Activated B cell treated with CpG ODN at 0.5 μM for 24 hours (primary cell): ENCODE results near the gene ID1. TPM values are rescaled to one million over a fixed set of nuclear protein-coding genes. Genes with fewer than 3 reads are reported as not detected.
"Not testable (repeated sequence)": the region's sequence is repeated elsewhere in the genome, so short reads cannot be mapped to it uniquely, and the experiment has no call there.

ENCODE experiments used
- ATAC-seq: fragments of 200-7000 bp; cut with Tn5 transposase; one replicate; pipeline ENCODE4 v1.10.0; 2021; ENCODE audit warnings: low read depth, mild to moderate bottlenecking, moderate library complexity
- CTCF ChIA-PET: fragments of 350-600 bp; sonication (Branson Sonifier 250); formaldehyde crosslinking; loops from one replicate; lab custom pipeline; 2021; ENCODE audit warnings: antibody characterized with exemption; lab: Charles Lee
- POLR2A ChIA-PET: fragments of 350-600 bp; sonication (Branson Sonifier 250); formaldehyde crosslinking; loops from one replicate; lab custom pipeline; 2021; ENCODE audit warnings: antibody characterized with exemption; lab: Charles Lee
- DNase-seq: peaks from one replicate; pipeline ENCODE4 v3.0.0; 2022
- H3K27ac Mint-ChIP-seq: one replicate; pipeline ENCODE4 v1.8.0; 2020; ENCODE audit warnings: mixed read lengths
- H3K27me3 Mint-ChIP-seq: one replicate; pipeline ENCODE4 v1.8.0; 2021; ENCODE audit warnings: mixed read lengths
- H3K36me3 Mint-ChIP-seq: one replicate; pipeline ENCODE4 v1.8.0; 2021; ENCODE audit warnings: low read depth, mixed read lengths
- H3K4me1 Mint-ChIP-seq: one replicate; pipeline ENCODE4 v1.8.0; 2021; ENCODE audit warnings: mixed read lengths
- H3K4me3 Mint-ChIP-seq: one replicate; pipeline ENCODE4 v1.8.0; 2020; ENCODE audit warnings: mild to moderate bottlenecking, mixed read lengths
- H3K9me3 Mint-ChIP-seq: one replicate; pipeline ENCODE4 v1.8.0; 2020; ENCODE audit warnings: mixed read lengths
- CTCF ChIP-seq: fragments of 200-600 bp; IDR thresholded peaks from one replicate; pipeline ENCODE4 v1.8.0; 2022; ENCODE audit warnings: antibody characterized with exemption, mild to moderate bottlenecking
- intact Hi-C: fragments of 100-400 bp; cut with micrococcal nuclease; formaldehyde crosslinking; loops from one replicate; pipeline ENCODE4 v1.15.1; 2024
- total RNA-seq: library from RNA; stranded (reverse); gene quantifications from 2 replicates; pipeline ENCODE4 v1.2.3, GENCODE V29; 2022

The ID1 gene
- total RNA-seq, 1 donor from 2014 or later = 0.60 TPM

GRCh38 chr20:31595654-31596411 is 9.3 kb upstream of the ID1 start:
- POLR2A ChIA-PET = no interaction called here
- Mint-ChIP-seq H3K9me3 (no peaks in the 10 kb centered on the region), H3K4me1 (no peaks in the 10 kb centered on the region), H3K4me3 (no peak overlapping the region), H3K36me3 (no peaks in the 10 kb centered on the region), H3K27me3 (peaks cover 2% of the 10 kb centered on the region), H3K27ac (no peak overlapping the region)
- ATAC-seq (no peak), DNase-seq (no peak)
- CTCF ChIA-PET = no interaction called here
- intact Hi-C loops = no loop called here
- no peak for TF ChIP-seq CTCF

- H3K4me1 Mint-ChIP-seq, H3K4me3 Mint-ChIP-seq, H3K27me3 Mint-ChIP-seq, intact Hi-C loops, DNase-seq, H3K36me3 Mint-ChIP-seq, CTCF ChIA-PET, ATAC-seq, POLR2A ChIA-PET, H3K9me3 Mint-ChIP-seq, H3K27ac Mint-ChIP-seq: not testable (repeated sequence)
Observed at GRCh38 chr20:31596412-31596715, 8.7 kb upstream of the ID1 start.

GRCh38 chr20:31596831-31597480 is 8.1 kb upstream of the ID1 start:
- POLR2A ChIA-PET = no interaction called here
- H3K4me1 Mint-ChIP-seq = no peaks in the 10 kb centered on the region
- DNase-seq = no peak
- TF ChIP-seq CTCF = no peak
- H3K36me3 Mint-ChIP-seq = no peaks in the 10 kb centered on the region
- intact Hi-C loops = no loop called here
- no peaks in the 10 kb centered on the region for H3K9me3 Mint-ChIP-seq
- no peak overlapping the region for H3K27ac Mint-ChIP-seq
- H3K4me3 Mint-ChIP-seq = no peak overlapping the region
- no peak for ATAC-seq
- CTCF ChIA-PET = interaction anchor here (0.5 kb wide), 1 partner anchor 17 kb away, joined by 4 read pairs; no protein-coding TSS in a partner anchor
- H3K27me3 Mint-ChIP-seq = peaks cover 2% of the 10 kb centered on the region

GRCh38 chr20:31597481-31597855 is 7.6 kb upstream of the ID1 start:
- Mint-ChIP-seq H3K36me3 (no peaks in the 10 kb centered on the region), H3K27ac (no peak overlapping the region), H3K9me3 (no peaks in the 10 kb centered on the region), H3K4me3 (no peak overlapping the region), H3K27me3 (peaks cover 4% of the 10 kb centered on the region), H3K4me1 (peaks cover under 1% of the 10 kb centered on the region)
- TF ChIP-seq CTCF = no peak
- DNase-seq = no peak
- POLR2A ChIA-PET = interaction anchor here (0.7 kb wide), 1 partner anchor 126 kb away, joined by 6 read pairs; no protein-coding TSS in a partner anchor
- ATAC-seq = no peak
- intact Hi-C loops = no loop called here
- CTCF ChIA-PET = interaction anchor here (0.5 to 1.3 kb wide), 2 partner anchors 18 to 35 kb away, joined by 4 read pairs; no protein-coding TSS in a partner anchor

GRCh38 chr20:31602431-31602778 is 2.7 kb upstream of the ID1 start:
- ATAC-seq (no peak), DNase-seq (no peak)
- H3K9me3 Mint-ChIP-seq = no peaks in the 10 kb centered on the region
- peak overlapping the region; percentile 68 for H3K4me3 Mint-ChIP-seq
- intact Hi-C loops = no loop called here
- H3K27me3 Mint-ChIP-seq = peaks cover 29% of the 10 kb centered on the region
- peaks cover 3% of the 10 kb centered on the region for H3K36me3 Mint-ChIP-seq
- ChIA-PET CTCF (interaction anchor here (0.6 to 3.4 kb wide), 3 partner anchors 10 to 33 kb away, joined by 3 to 36 read pairs (median 5); no protein-coding TSS in a partner anchor), POLR2A (interaction anchor here (0.6 to 1.2 kb wide), 3 partner anchors 36 to 266 kb away, joined by 3 to 4 read pairs (median 4); no protein-coding TSS in a partner anchor)
- no peak for TF ChIP-seq CTCF
- no peak overlapping the region for H3K27ac Mint-ChIP-seq
- peaks cover 30% of the 10 kb centered on the region for H3K4me1 Mint-ChIP-seq
